ENCODE results near the gene TRIM62. TPM values are rescaled to one million over a fixed set of nuclear protein-coding genes. Genes with fewer than 3 reads are reported as not detected.

Gene TRIM62
- 0.48 TPM for total RNA-seq (ENCODE audit: insufficient read depth, low replicate concordance)

DNA sequence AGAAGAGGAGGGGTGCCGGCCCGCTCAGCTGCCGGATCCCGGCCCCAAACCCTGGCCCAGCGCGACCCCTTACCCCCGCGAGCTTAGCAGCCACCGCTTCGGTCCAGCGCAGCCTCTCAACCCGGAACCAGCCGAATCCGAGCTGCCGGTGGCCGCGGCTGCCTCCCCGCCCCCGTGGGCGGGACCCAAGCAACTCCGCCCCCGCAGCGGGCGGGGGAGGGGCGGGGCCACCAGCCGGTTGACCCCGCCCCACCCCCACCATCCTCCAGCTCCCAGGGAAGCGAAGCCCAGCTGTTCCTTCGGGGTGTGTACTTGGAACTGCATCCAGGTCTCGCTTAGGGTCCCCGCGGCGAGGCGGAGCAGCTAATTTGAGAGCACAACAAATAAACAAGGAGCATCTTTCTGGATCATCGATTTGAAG, at the start of gene TRIM62:
Gene TRIM62 (minus strand): TSS at position 123 of the 421 bp plus-strand sequence. CDS start 611 bp downstream, outside the sequence.
- peak; percentile 95 for DNase-seq (ENCODE audit: low spot score)

- DNase-seq (ENCODE audit: low spot score): no peak
Measured at GRCh38 chr1:33231166-33231565, 49.3 kb upstream of the TRIM62 start.

- DNase-seq (ENCODE audit: low spot score): peak; percentile 95
Measured at GRCh38 chr1:33228935-33229487, 47.2 kb upstream of the TRIM62 start.

- DNase-seq (ENCODE audit: low spot score): no peak
Measured at GRCh38 chr1:33225586-33225985, 43.7 kb upstream of the TRIM62 start.

- no peak for DNase-seq (ENCODE audit: low spot score)
Measured at GRCh38 chr1:33224166-33224707, 42.4 kb upstream of the TRIM62 start.

DNA sequence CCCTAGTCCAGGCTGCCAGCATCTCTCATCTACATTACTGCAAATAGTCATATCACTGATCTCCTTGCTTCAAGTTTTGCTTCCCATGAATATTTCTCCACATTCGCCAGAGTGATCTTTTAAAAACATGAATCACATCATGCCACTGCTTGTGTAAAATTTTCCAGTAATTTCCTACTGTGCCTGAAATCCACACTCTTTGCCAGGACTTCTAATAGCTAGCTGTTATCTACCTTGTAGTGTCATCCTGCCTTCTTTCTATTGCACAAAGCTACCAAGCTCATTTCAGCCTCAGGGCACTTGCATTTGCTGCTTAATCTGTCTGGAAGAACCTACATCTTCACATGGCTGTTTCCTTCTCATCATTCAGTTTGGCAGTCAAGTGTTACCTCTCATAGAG, 40.5 kb upstream of the TRIM62 start:
- no peak for DNase-seq (ENCODE audit: low spot score)

DNA sequence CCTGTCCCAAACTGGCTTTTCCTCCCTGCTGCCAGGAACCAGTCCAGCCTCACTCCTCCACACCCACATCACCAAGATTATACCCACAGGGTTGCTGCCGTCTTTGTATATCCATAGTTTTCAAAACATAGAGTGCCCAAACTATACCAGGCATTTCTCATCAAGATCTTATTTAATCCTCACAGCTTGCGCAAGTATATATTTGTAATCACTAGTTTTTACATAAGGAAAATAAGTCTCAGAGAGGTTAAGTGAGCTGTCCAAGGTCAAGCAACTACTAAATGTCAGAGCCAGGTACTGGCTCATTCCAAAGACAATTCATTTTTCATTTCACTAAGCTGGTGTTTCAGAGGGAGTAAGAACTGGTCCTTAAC, 39.5 kb upstream of the TRIM62 start:
- DNase-seq (ENCODE audit: low spot score): no peak

DNA sequence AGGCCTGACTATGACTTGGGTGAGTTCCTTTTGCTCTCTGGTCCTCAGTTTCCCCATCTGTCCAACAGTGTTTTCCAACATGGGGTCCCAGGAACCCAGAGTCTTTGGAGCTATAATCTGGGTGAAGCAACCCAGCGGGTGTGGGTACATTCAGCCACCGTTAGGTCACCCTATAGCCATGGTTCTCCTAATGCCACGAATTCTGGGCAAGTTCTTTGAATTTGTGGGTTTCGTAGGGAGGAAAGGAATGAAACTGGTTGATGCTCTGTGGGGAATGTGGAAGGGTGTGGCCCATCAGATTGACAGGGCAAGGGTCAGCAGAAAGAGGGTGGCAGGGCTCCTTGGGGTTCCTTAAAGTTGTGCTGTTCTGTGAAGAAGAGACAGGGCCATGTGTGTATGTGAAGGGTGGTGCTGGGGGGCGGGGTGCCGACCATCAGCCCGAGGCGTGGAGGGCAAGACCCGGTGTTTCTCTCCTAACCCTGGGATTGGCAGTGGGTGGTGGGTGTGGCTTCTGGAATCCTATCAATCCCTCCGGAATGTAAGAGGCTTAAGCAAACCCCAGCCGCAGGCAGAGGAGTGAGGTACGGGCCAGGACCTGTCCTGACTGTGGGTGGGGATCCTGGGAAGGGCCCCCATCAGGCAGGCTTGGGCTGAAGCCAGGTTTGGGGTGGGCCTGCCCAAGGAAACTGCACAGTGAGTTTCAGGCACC, 39.0 kb upstream of the TRIM62 start:
- DNase-seq (ENCODE audit: low spot score): peak; percentile 78

DNA sequence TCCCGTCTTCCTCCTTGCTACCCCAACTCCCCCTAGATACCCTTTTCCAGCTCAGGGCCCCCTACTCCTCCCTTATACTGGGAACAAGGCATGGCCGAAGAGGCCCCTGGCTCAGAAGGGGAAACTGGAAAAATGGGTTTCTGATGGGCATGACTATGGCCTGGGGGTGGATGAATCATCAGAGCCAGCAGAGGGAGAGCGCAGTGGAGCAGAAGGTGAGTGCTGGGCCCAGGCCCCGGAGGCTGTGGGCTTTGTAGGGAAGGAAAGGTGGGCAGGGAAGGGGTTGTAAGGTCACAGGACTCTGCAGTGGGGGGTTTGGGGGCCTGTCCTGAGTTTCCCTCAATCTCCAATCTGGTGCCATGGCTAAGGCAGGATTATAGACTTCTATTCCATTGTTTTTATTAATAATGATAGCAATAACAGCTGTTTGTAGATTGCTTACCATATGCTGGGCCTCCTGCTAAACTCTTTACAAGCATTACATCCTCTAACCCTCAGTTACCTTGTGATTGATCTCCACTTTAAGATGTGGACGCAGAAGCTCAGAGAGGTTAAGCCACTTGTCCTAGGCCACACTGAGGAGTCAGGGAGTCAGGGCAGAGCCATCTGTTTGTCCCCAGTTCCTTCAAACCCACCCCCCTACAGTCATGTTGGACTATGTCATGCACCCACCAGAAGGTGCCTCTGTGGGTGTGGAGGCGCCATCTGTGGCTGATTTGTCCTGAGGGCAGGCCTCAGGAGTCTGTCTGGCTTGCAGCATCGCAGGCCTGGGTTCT, 38.2 kb upstream of the TRIM62 start:
- DNase-seq (ENCODE audit: low spot score): peak; percentile 52

- no peak for DNase-seq (ENCODE audit: low spot score)
Measured at GRCh38 chr1:33211972-33212371, 30.1 kb upstream of the TRIM62 start.

DNA sequence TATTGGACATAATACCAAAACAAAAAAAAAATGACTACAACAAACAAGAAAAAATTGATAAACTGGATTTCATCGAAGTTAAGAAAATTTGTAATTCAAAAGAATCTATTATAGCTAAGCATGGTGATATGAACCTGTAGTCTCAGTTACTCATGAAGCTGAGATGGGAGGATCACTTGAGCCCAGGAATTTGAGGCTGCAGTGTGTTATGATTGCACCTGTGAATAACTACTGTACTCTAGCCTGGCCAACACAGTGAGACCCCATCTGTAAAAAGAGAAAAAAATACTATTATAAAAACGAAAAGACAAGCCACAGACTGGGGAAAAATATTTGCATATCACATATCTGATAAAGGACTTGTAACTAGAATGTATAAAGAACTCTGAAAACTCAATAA, 24.5 kb upstream of the TRIM62 start:
- no peak for DNase-seq (ENCODE audit: low spot score)

- DNase-seq (ENCODE audit: low spot score): no peak
Measured at GRCh38 chr1:33195556-33195955, 13.7 kb upstream of the TRIM62 start.

- DNase-seq (ENCODE audit: low spot score): no peak
Measured at GRCh38 chr1:33191731-33192275, 10.0 kb upstream of the TRIM62 start.

DNA sequence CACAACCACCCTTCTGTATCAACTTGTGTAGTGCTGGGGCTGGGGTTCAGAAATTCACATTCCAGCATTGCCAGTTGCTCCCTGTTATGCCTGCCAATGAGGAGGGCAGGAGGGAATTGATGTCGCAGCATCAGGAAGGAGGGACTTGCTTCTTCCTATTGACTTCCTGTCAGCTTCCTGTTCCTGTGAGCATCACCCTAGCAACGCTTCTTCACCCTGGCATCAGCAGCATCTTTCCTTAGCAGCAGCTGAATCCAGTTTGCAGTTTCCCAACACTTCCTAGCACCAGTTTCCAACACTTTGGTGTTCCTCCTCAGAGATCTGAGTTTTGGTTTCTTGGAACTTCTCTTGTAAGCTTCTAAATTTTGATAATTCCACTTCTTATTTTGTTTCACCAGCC, 8.9 kb upstream of the TRIM62 start:
- no peak for DNase-seq (ENCODE audit: low spot score)

DNA sequence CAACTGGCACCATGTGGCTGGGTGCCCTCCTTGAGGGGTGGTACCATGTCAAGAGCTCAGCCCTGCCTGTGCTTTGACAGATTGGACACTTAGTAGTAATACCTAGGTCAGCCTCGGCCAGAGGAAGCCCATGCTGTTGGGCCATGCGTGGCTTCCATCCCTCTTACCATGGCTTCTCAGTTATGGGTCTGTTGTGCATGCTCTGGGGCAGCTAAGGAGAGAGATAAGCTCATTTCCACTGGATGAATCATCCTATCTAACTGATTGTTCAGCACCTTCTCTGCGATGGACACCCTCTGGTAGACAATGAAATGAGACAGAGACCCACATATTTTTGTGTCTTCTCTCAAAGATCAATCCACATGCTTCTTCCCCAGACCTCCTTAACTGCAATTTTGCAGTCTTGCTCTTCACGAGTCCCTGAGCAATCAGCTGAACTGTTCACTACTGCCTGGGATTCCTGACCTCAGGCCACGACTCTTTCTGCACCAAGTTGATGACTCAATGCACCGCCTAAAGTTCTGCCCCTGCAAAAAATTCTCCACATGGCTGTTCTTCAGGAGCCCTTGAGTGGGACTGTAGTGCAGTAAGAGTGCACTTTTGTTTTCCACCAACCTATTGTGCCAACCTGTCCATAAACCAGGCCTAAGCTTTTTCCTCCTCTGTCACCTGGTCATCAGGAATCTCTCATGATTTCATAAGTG, 6.9 kb upstream of the TRIM62 start:
- no peak for DNase-seq (ENCODE audit: low spot score)

DNA sequence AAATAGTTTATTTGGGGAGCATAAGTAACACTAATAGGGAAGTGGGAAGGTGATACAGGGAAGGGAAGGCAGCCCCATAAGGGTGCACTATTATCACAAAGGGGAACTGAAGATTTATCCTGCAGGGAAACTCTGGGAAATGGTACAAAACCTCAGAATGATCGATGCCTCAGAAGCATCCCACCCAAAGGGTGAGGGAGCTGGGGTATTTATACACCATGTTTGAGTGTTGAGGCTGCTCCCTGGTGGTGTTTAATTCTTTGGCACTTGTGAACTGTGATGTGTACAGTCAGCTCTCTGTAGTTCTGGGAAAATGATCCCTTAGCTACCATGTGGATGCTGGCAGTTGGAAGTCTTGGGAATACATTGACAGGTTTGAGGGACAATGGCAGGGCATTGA, 5.1 kb upstream of the TRIM62 start:
- DNase-seq (ENCODE audit: low spot score): no peak

GRCh38 chr1:33185541-33185940, 3.7 kb upstream of the TRIM62 start:
- DNase-seq (ENCODE audit: low spot score): no peak

DNA sequence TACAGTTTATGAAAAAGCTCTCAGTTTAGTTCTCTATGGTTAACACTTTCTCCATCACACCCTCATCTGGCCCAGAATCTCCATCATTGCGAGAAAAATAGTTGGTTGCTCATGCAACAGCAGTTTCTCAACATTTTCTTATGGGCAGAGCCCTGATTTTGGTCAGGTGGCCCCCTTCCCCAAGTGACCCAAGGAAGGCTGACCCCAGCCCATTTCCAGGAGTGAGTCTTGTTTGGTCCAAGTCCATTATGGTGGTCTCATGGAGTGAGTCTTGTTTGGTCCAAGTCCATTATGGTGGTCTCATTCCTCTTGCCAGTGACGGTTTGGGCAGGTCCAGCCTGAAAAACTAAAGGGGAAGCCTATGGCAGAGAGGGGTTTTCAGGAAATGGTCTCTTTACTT, 1.5 kb upstream of the TRIM62 start:
- no peak for DNase-seq (ENCODE audit: low spot score)

- DNase-seq (ENCODE audit: low spot score): no peak
Measured at GRCh38 chr1:33182896-33183295, 1.1 kb upstream of the TRIM62 start.

DNA sequence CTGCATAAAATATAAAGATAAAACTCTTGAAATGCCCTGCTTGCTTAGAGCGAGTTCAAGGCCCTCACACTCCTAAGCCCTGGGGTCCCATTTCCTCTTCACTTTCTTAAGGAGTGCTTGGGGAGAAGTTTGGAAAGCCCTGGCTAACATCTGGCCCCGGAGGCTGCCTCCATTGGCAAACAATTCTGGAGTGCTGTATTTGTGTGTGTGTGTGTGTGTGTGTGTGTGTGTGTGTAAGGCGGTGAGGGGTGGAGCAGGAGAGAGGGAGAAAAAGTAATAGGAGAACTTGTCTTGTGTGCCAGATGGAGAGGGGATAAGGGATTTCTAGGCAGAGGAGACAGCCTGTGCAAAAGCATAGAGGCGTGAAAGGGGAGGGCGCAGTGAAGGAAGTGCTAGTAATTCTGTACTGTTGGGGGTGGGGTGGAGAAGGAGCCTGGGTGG, 578 bp upstream of the TRIM62 start:
- peak; percentile 81 for DNase-seq (ENCODE audit: low spot score)

All from umbilical cord (tissue), 2 donors.